ENCODE data around the gene PHF20.
"Not testable (repeated sequence)": the region's sequence is repeated elsewhere in the genome, so short reads cannot be mapped to it uniquely, and the experiment has no call there.

PHF20 gene

GRCh38 chr20:35839904-35840303 lies 68.1 kb downstream of the PHF20 start:
- no peak for DNase-seq (ENCODE audit: low read depth)

DNA sequence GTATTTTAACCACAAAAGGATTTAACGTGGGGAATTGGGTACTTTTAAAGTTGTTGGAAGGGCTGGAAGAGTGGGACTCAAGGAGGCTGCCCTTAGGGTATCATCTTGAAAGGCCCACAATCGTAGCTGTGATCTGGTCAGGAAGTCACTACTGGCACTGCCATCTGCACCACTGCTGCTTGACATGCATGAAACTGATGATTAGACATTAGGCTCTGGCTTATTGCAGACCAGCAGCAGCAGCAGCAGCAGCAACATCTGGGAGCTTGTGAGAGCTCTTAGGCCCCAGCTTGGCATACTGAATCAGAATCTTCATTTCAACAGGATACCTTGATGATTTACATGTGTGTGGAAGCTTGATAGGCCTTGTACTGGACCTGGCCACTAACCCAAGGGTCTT lies 68.6 kb downstream of the PHF20 start:
- no peak for DNase-seq (ENCODE audit: low read depth)

- DNase-seq (ENCODE audit: low read depth), result no peak
These were observed 70.5 kb downstream of the PHF20 start for GRCh38 chr20:35842361-35842760.

GRCh38 chr20:35843894-35844293 lies 72.1 kb downstream of the PHF20 start:
- DNase-seq (ENCODE audit: low read depth), result not testable (repeated sequence)

DNA sequence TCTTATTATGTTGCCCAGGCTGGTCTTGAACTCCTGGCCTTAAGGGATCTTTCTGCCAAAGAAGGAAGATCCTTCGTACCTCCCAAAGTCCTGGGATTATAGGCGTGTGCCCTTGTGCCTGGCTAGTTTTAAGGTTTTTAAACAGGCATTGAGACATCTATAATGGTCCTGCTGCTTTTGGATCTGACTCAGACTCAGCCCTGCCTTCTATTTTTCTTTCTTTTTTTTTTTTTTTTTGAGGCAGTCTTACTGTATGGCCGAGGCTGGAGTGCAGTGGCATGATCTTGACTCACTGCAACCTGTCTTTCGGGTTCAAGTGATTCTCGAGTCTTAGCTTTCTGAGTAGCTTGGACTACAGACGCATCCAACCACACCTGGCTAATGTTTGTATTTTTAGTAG lies 73.7 kb downstream of the PHF20 start:
- DNase-seq (ENCODE audit: low read depth), result no peak

DNA sequence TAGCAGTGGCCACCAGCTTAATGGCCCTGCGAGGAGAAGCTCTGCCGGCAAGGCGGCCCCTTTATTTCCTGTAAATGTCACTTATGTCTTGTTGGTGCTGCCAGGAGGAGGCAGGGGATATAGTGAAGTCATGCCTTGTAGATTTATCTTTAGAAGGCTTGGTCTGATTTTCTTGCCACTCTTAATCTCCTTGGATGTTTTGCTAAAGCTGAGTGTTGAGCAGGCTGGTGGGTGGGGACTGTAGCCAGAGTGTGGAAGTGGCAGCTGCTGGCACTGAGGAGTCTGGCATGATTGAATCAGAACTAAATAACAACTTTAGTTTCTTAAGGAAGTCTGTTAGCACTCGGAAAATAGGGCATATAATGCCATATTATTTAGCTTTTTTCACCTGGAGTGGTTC lies 77.9 kb downstream of the PHF20 start:
- no peak for DNase-seq (ENCODE audit: low read depth)

DNA sequence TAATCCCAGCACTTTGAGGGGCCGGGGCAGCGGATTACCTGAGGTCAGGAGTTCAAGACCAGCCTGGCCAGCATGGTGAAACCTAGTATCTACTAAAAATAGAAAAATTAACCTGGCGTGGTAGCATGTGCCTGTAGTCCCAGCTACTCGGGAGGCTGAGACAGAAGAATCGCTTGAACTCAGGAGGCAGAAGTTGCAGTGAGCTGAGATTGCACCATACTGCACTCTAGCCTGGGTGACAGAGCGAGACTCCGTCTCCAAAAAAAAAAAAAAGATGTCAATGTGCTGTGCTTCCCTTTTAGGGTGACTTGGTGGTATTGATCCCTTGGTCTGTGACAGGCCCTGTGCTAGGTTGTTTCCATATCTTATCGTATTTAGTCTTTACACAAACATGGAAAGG lies 79.8 kb downstream of the PHF20 start:
- not testable (repeated sequence) for DNase-seq (ENCODE audit: low read depth)

DNA sequence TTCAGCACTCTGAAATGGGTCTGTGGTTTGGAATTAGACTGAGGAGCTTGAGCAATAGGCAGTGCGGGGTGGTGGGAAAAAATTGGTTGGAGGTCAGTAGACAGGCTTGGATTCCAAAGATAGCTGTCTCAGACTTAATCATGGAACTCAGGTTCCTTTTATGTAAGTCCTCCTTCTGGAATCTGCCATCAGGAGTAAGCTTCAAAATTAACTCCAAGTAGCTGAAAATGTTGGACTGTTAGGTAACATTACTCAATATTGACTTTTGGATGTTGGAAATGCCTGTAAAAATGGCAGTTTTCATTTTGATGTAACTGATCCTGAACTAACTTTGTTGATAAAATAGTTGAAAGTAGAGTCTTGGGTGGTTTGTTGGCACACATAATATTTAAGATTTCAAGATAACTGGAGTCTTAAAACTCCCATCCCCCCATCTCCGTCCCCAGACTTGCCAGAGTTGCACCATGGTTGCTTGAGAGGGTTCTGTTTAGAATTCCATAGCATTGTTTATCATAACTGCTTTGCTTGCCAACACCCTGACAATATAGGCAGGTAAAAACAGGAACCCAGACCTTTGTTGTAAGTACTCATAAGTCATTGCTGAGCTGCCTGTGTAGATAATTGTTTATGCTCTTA lies 83.0 kb downstream of the PHF20 start:
- DNase-seq (ENCODE audit: low read depth), result no peak

DNA sequence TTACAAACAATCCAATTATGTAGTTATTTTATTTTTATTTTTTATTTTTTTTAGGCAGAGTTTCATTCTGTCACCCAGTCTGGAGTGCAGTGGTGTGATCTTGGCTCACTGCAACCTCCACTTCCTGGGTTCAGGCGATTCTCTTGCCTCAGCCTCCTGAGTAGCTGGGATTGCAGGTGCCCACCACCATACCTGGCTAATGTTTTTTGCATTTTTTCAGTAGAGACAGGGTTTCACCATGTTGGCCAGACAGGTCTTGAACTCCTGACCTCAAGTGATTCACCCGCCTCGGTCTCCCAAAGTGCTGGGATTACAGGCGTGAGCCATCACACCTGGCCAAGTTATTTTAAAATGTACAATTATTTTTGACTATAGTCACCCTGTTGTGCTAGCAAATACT lies 83.8 kb downstream of the PHF20 start:
- DNase-seq (ENCODE audit: low read depth), result not testable (repeated sequence)

- no peak for DNase-seq (ENCODE audit: low read depth)
These were observed 85.1 kb downstream of the PHF20 start for GRCh38 chr20:35856866-35857265.

DNA sequence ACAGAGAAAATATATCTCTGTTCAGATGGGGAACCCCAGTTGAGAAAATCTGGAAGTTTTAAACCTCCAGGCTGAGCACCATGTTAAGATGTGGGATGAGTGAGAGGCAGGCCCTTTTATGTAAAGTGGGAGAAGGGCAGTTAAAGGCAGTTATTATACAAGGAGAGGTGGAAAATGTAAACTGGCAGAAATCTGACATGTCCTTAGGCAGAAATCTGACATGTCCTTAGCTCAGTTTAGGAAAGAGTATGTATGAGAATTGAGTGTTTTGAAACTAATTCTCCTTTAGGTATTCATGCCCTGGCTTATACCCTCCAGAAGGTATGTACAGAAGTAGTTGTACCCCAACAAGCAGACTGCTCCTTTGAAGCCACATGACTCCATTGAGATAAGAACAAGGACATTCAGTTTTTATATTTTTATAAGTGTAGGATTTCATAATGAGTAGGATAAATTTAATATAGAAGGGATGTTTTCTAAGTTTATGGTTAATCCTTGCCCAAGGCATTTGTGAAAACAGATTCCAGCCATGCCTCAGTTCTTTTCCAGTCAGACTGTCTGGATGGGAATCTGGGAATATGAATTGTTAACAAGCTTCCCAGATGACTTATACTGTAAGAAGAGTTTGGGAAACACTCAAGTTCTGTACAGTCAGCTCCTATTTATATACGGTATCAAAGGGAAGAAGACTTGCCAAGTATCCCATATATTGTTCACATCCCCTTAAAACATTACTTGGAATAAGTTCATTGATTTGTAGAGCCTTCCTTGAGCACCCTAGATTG lies 94.8 kb downstream of the PHF20 start:
- no peak for DNase-seq (ENCODE audit: low read depth)

DNA sequence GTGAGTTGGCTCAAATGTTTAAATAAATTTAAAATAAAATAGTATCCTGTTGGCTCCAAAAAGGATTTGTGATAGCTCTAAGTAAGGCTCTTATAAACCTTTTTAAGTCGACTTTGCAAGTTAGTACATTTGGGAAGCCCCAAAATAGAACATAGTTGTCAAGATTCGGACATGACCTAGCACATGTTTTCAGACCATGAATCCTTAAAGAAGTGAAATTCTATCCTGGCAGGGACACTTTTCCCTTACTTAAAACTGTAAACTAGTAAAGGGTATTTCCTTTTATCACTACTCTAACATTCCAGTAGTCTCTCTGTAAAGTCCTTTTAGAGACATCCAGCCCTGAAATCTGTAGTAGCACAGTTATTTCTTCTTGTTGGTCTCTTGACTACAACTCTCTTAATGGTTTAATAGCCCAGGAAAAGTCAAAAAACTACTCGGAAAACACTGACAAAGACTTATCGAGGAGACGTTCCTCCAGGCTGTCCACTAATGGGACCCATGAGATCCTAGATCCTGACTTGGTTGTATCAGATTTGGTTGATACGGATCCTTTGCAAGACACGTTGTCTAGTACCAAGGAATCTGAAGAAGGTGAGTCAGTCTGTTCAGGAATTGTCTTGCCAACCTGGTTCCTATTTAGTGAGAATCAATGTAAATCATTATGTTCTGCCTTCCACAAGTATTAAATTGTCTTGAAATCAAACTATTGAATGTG lies 98.9 kb downstream of the PHF20 start:
- no peak for DNase-seq (ENCODE audit: low read depth)

- DNase-seq (ENCODE audit: low read depth), result no peak
These were observed 99.5 kb downstream of the PHF20 start for GRCh38 chr20:35871259-35871771.

- no peak for DNase-seq (ENCODE audit: low read depth)
These were observed 104.2 kb downstream of the PHF20 start for GRCh38 chr20:35876033-35876320.

- DNase-seq (ENCODE audit: low read depth), result no peak
These were observed 105.8 kb downstream of the PHF20 start for GRCh38 chr20:35877611-35878010.

GRCh38 chr20:35878113-35878625 lies 106.4 kb downstream of the PHF20 start:
- DNase-seq (ENCODE audit: low read depth), result no peak

GRCh38 chr20:35881676-35882075 lies 109.9 kb downstream of the PHF20 start:
- no peak for DNase-seq (ENCODE audit: low read depth)

DNA sequence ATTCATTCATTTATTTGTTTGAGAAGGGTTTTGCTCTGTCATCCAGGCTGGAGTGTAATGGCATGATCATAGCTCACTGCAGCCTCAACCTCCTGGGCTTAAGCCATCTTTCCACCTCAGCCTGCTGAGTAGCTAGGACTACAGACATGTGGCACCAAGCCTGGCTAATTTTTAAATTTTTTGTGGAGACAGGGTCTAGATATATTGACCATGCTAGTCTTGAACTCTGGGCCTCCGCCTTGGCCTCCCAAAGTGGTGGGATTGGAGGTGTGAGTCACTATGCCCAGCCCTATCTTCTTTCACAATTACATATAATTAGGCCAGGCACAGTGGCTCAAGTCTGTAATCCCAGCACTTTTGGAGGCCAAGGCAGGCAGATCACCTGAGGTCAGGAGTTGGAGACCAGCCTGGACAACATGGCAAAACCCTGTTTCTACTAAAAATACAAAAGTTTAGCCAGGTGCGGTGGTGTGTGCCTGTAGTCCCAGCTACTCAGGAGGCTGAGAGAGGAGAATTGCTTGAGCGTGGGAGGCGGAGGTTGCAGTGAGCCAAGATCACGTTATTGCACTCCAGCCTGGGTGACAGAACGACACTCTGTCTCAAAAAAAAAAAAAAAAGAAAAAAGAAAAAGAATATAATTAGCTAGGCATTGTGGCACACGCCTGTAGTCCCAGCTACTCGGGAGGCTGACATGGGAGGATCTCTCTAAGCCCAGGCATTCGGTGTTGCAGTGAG lies 110.8 kb downstream of the PHF20 start:
- DNase-seq (ENCODE audit: low read depth), result not testable (repeated sequence)

GRCh38 chr20:35883336-35883777 lies 111.5 kb downstream of the PHF20 start:
- DNase-seq (ENCODE audit: low read depth), result no peak

DNA sequence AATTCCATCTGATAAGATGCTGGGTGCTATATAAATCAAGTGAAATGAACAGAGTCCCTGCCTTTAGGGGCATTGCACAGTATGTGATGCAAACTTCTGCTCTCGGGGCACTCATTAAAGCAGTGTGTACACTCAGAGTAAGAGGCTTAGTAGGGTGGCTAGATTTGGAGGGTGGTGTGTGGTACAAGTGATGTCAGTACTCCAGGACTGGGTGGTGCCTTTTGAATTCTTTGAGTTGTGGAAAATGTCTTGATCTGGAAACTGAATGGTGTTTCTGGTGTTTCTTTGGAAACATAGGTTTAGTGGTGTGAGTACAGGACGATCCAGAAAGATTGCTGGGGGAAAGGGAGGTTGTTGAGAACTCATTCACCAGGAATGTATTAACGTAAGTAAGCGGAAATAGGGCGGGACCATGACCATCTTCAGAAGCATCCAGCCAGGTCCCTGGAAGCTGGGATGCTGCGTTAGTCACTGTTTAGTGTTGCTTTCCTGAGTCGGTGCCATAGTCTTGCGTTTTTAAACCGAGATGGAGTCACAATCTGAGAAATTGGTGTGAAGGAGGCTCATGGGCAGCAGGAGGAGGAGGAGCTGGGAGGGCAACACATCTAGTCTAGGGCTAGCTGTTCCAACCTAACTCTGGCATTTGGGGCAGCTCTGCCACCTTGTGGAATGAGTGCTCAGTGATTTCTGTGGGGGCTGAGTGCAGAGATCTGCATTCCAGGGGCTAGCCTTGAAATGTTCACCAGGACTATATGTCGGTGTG lies 112.1 kb downstream of the PHF20 start:
- peak; percentile 24 for DNase-seq (ENCODE audit: low read depth)

- DNase-seq (ENCODE audit: low read depth), result no peak
These were observed 112.7 kb downstream of the PHF20 start for GRCh38 chr20:35884541-35884865.

All from CMK (cell line).